ENCODE data around the gene NUDT8.
A peak's percentile ranks its signal among the peaks of the same experiment; 100 is the strongest.
"Not testable (repeated sequence)": the region's sequence is repeated elsewhere in the genome, so short reads cannot be mapped to it uniquely, and the experiment has no call there.

Gene NUDT8

GRCh38 chr11:67642173-67643120 is 12.7 kb upstream of the NUDT8 start:
- no peak for FAIRE-seq
- DNase-seq (ENCODE audit: low spot score): no peak

DNA sequence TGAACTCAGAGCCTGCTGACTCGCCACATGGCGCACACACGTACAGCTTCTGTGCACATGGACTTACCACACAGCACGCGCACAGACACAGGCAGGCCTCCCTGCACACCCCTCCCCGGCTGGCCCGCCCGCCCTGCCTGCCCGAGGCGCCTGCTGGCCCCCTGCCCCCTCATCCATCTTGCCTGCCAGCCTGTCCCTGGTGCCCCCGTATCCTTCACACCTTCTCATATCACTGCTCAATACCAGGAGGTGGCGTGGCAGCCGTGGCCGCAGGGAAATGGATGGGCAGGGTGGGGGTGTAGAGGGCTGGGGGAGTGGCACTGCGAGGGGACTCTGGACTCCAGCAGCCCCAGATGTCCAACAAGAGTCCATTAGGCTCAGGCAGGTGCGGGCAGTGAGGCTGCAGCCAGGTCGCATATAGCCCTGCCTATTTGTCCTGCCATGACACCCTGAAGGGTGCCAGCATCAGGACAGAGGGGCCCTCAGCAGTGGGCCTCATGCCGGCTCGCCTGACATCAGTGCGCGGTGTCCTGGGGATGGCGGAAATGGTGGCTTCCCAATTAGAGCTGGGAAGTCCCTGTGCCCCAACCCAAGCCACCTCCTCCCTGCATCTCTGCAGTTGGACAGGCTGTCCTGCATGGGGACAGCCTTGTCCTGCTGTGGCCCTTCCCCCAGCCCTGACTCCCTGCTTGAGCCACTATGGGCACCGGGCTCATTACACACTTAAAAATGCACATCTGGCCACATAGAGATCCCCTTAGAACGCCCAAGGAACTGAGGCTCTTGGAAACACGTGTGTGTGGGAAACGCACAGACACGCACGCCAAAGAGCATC is 11.8 kb upstream of the NUDT8 start:
- DNase-seq (ENCODE audit: low spot score) (no peak), FAIRE-seq (no peak)

DNA sequence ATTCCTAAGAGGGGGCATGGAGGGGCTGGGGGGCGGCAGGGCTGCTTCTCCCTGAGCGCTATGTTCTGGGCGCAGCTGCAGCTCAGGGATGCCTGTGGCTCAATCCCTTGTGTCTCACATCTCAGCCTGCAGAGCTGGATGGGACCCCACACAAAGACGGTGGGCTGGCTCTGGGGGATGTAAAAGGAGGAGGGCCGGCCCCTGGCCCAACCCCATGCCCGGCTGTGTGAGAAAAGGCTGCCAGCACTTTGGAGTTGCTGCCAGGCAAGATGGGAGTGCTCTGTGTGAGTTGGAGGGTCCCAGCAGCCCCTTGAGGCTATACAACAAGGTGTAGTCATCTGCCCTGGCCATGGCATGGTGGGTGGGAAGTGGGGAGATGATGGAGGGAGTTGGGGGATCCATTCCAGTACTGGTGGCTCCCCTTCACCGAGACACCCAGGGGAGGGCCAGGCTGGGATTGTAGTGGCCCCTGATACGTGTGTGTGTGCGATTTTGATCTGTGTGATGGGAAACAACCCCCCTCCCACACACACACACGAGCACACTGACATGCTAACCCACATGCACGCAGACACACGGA is 11.1 kb upstream of the NUDT8 start:
- no peak for DNase-seq (ENCODE audit: low spot score)
- FAIRE-seq: no peak

DNA sequence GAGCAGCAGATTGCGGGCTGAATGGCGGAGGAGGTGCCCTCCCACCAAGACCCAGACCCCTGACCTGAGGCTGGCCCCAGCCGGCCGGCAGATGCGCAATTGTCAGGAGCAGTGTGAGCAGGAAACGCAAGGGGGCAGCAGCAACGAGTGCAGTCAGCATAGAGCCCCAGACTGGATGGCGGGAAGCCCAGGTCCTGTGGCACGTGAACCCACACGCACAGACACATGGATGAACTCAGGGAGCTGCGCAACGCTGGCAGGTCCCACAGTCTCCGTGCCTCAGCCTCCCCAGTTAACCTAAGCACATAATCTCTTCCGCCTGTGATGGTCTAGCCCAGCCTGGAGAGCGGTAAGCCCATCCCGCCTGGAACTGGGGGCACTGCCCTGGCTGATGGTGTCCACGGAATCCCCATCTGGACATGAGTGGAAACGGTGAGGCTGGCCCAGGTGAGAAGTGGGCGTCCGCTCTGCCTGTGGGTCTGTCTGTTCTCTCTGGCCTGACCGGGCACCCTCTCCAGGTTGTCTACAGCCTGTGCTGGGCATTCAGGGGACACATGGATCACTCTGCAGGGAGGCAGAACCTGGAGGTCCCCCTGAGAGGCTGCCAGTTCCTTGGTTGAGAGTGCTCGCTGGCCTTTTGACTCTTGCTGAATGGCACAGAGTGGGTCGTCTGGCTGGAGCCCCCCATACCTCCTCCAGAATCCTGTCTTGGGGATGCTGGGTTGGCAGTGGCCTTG is 10.5 kb upstream of the NUDT8 start:
- no peak for FAIRE-seq
- peak; percentile 18 for DNase-seq (ENCODE audit: low spot score)

GRCh38 chr11:67639438-67639859 is 9.7 kb upstream of the NUDT8 start, which contains the start of gene TBX10:
Gene TBX10 (minus strand): TSS chr11:67639763. CDS start chr11:67639472, 291 bp downstream.
- FAIRE-seq (no peak), DNase-seq (ENCODE audit: low spot score) (no peak)

- FAIRE-seq (no peak), DNase-seq (ENCODE audit: low spot score) (no peak)
Measured at GRCh38 chr11:67638535-67639437, 9.0 kb upstream of the NUDT8 start.

DNA sequence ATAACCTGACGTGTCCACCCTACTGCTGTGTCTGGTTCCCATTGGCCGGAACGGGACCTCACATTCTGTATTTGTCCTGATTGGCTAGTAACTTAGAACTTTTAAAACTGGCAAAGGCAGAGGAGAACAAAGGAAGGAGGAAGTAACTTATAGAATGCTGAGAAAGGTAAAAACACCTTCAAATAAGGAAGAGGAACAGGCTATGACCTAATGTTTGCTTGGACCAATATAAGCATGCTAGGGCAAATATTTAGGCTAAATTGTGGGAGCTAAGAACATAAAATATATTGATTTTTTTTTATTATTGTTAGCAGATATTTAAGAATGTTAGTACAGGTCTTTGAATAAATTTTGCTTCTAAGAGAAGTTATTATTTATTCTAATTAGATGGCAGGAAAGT is 7.7 kb upstream of the NUDT8 start:
- DNase-seq (ENCODE audit: low spot score); FAIRE-seq: not testable (repeated sequence)

GRCh38 chr11:67636962-67637361 is 7.2 kb upstream of the NUDT8 start:
- FAIRE-seq (no peak), DNase-seq (ENCODE audit: low spot score) (no peak)

- FAIRE-seq: no peak
Measured at GRCh38 chr11:67635231-67635521, 5.4 kb upstream of the NUDT8 start.

GRCh38 chr11:67634366-67635230 is 4.9 kb upstream of the NUDT8 start:
- DNase-seq (ENCODE audit: low spot score) (no peak), FAIRE-seq (no peak)

More at GRCh38 chr11:67635231-67635521, 5.4 kb upstream of the NUDT8 start:
- no peak for DNase-seq (ENCODE audit: low spot score)

DNA sequence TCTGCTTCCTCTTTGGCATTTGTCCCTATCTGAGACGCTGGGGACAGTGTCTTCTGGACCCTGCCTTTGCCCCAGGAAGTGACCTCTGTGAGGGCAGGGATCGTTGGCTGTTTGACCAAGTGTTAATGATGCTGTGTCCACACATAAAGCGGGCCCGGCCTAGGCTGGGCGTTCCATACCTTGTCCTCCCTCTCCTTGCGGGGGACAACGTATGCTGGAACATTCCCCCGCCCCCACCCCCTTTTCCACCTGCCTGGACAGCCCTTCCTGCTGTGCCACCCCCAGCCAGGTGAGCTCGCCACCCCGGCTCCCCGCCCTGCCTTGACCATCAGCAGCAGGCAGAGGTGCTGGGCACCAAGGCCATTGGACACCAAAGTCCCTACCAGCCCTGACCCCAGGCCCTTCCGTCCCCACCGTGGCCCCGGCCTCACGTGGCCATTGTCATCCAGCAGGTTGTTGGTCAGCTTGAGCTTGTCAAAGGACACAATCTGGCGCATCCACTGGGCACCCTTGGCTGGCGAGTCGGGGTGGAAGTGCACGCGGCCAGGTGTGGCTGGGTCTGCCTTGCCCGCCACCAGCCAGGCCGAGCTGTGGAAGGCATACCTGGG is 4.1 kb upstream of the NUDT8 start:
- DNase-seq (ENCODE audit: low spot score): no peak
- FAIRE-seq: no peak

DNA sequence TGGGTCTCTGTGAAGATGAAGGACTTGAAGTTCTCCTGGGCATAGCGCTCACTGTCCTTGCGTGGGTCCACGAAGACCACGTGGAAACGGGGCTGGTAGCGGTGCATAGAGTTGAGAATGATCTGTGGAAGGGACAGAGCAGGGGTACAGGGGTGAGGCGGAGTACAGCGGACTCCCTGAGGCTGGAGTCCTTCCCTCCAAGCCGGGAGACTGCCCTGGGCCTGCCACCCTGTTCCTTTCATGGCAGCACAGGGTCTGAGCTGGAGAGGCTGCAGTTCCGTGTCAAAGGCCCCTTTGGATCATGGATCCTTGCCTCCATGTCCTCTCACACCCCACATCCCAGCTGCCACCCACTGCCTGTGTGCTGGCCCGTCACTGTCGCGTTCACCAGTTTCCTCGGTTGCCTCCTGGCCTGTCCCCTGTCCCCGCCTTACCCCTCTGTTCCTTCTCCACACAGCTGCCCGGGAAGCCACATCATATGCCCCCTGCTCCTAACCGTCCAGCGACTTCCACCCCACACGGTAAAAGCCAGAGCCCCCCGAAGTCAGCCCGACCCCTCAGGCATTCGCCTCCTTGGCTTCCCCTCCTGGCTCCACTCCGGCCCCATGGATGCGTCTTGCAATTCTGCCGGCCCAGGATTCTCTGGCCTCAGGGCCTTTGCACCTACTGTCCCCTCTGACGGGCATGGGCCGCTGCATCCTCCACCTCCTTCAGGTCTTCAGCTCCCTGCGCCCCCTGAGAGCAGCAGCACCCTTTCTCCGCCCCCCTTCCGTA is 3.4 kb upstream of the NUDT8 start:
- DNase-seq (ENCODE audit: low spot score) (no peak), FAIRE-seq (no peak)

GRCh38 chr11:67632175-67632981 is 2.6 kb upstream of the NUDT8 start:
- no peak for FAIRE-seq
- DNase-seq (ENCODE audit: low spot score): no peak

- no peak for FAIRE-seq
- no peak for DNase-seq (ENCODE audit: low spot score)
Measured at GRCh38 chr11:67631853-67632174, 2.1 kb upstream of the NUDT8 start.

DNA sequence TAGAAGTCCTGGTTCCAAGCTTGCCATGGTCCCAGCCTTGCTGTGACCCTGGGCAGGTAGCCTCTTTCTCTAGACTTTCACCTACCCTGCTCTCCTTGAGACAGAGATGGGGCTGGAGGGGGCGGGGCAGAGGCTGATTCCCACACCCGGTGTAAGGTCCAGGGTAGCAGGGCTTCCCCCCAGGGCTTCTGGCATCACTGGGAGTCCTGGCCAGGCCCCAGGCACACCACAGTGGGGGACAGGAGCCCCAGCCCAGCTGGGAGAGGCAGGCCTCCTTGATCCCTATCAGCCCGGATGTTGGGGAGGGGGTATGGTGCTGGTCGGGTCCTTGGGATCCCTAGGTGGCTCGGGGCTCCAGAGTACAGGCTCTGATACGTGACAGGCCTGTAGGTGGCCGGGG is 1.7 kb upstream of the NUDT8 start:
- no peak for DNase-seq (ENCODE audit: low spot score)
- FAIRE-seq: no peak

DNA sequence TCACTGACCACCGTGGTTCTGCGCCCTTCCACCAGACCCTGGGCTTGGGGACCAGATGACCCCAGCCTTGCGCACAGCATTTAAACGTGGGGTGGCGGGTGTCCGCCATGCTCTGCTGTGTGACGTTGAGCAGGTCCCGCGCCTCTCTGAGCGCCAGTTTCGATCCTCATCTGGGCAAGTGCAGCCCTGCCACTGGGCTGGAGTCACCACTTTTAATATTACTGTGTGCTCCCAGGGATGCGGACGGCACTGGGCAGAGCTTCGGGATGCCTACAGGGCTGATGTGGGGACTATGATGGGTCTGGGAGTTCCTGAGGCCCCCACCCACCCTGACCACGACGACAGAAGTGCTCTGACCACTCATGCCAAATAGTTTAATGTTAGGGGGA is 1.2 kb upstream of the NUDT8 start:
- no peak for DNase-seq (ENCODE audit: low spot score)

DNA sequence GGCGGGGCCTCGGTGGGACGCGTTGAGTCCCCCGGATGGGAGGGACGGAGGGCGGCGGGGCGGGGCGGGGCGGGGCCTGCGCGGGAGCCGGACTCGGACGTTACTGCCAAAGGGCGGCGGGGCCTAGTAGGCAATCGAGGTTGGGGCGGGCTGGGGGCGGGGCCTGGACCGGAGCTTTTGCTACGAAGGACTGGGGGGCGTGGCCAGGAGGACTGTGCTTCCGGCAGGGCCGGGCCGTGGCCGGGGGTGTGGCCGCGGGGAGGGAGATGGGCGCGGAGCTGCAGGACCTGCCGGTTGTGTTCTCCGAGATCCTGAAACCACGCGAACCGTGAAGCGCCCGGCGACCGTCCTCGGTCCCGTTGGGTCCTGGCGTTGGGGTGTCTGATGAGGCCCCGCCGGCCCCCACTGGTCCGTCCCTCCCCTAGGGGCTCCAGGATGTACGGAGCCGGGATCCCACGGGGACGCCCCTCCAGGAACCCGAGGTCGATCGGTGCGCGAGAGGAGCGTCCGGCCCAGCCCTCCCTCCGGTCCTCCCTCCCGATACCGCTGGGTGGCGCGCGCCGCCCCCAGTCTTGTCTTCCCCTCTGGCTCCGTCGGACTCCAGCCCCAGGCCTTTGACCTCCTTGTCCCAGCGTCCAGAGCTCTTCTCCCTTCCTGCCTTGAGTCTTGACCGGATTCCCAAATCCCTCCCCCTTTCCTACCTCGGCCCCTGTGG is 648 bp upstream of the NUDT8 start:
- no peak for FAIRE-seq
- DNase-seq (ENCODE audit: low spot score): peak; percentile 92

More for the DNA sequence above, 1.2 kb upstream of the NUDT8 start:
- FAIRE-seq: no peak

All from RCC 7860 (cell line).